ENCODE results near the gene BSG.

GRCh38 chr19:560121-560520 is 12.3 kb upstream of the BSG start:
- no peak for TF ChIP-seq POLR2AphosphoS5 (IDR thresholded peaks at IDR 0.05; ENCODE audit: low read depth, low read length)
- no peak for TF ChIP-seq POLR2A (IDR thresholded peaks at IDR 0.05; ENCODE audit: low read depth, low read length)

Data from GM12891 (cell line).